ENCODE measurements around the gene FADS3.

Gene FADS3

GRCh38 chr11:61891331-61892084 is at the start of gene FADS3:
FADS3 (minus strand) TSS chr11:61891545; CDS start chr11:61891381, 164 bp downstream.
- Histone ChIP-seq H3K4me3 (ENCODE audit: insufficient read length, low read depth) (peak within 1 kb of the TSS; percentile 84), H3K36me3 (ENCODE audit: insufficient read depth, insufficient read length, low read length) (peaks cover 4% of the 10 kb centered on the region), H3K9ac (ENCODE audit: insufficient read length, low read depth) (peak within 1 kb of the TSS; percentile 91), H3K27me3 (ENCODE audit: insufficient read depth, insufficient read length) (peaks cover 8% of the 10 kb centered on the region), H3K9me3 (ENCODE audit: insufficient read depth, low read length) (peaks cover 6% of the 10 kb centered on the region; the same call in 1 of the 2 replicates), H3K4me1 (ENCODE audit: insufficient read depth, insufficient read length) (peaks cover 9% of the 10 kb centered on the region)
- DNase-seq (ENCODE audit: low read depth, low spot score): peak; percentile 62
- TF ChIP-seq SUZ12 (IDR thresholded peaks at IDR 0.05; ENCODE audit: extremely low read depth, insufficient read depth, insufficient read length): no peak
- no peak for TF ChIP-seq ZNF274 (IDR thresholded peaks at IDR 0.05; ENCODE audit: low read depth, low read length)
- TF ChIP-seq YY1 (IDR thresholded peaks at IDR 0.05; ENCODE audit: insufficient read depth, insufficient read length): no peak

- Histone ChIP-seq H3K9me3 (ENCODE audit: insufficient read depth, low read length) (peaks cover 12% of the 10 kb centered on the region), H3K4me3 (ENCODE audit: insufficient read length, low read depth) (no peak overlapping the region), H3K27me3 (ENCODE audit: insufficient read depth, insufficient read length) (no peaks in the 10 kb centered on the region), H3K4me1 (ENCODE audit: insufficient read depth, insufficient read length) (no peaks in the 10 kb centered on the region), H3K9ac (ENCODE audit: insufficient read length, low read depth) (no peak overlapping the region), H3K36me3 (ENCODE audit: insufficient read depth, insufficient read length, low read length) (no peaks in the 10 kb centered on the region)
- DNase-seq (ENCODE audit: low read depth, low spot score): no peak
- TF ChIP-seq YY1 (IDR thresholded peaks at IDR 0.05; ENCODE audit: insufficient read depth, insufficient read length) (no peak), SUZ12 (IDR thresholded peaks at IDR 0.05; ENCODE audit: extremely low read depth, insufficient read depth, insufficient read length) (no peak), ZNF274 (IDR thresholded peaks at IDR 0.05; ENCODE audit: low read depth, low read length) (no peak)
Measured at GRCh38 chr11:61940466-61940865, 49.1 kb upstream of the FADS3 start.

GRCh38 chr11:61935861-61936260 is 44.5 kb upstream of the FADS3 start:
- Histone ChIP-seq H3K9me3 (ENCODE audit: insufficient read depth, low read length) (peaks cover 19% of the 10 kb centered on the region), H3K4me1 (ENCODE audit: insufficient read depth, insufficient read length) (no peaks in the 10 kb centered on the region), H3K27me3 (ENCODE audit: insufficient read depth, insufficient read length) (no peaks in the 10 kb centered on the region), H3K4me3 (ENCODE audit: insufficient read length, low read depth) (no peak overlapping the region), H3K9ac (ENCODE audit: insufficient read length, low read depth) (no peak overlapping the region), H3K36me3 (ENCODE audit: insufficient read depth, insufficient read length, low read length) (no peaks in the 10 kb centered on the region)
- TF ChIP-seq ZNF274 (IDR thresholded peaks at IDR 0.05; ENCODE audit: low read depth, low read length): no peak
- no peak for TF ChIP-seq YY1 (IDR thresholded peaks at IDR 0.05; ENCODE audit: insufficient read depth, insufficient read length)
- TF ChIP-seq SUZ12 (IDR thresholded peaks at IDR 0.05; ENCODE audit: extremely low read depth, insufficient read depth, insufficient read length): no peak
- no peak for DNase-seq (ENCODE audit: low read depth, low spot score)

GRCh38 chr11:61930933-61931332 is 39.6 kb upstream of the FADS3 start:
- Histone ChIP-seq H3K4me1 (ENCODE audit: insufficient read depth, insufficient read length) (no peaks in the 10 kb centered on the region), H3K9ac (ENCODE audit: insufficient read length, low read depth) (no peak overlapping the region), H3K4me3 (ENCODE audit: insufficient read length, low read depth) (no peak overlapping the region), H3K9me3 (ENCODE audit: insufficient read depth, low read length) (peaks cover 7% of the 10 kb centered on the region; the same call in 1 of the 2 replicates), H3K27me3 (ENCODE audit: insufficient read depth, insufficient read length) (no peaks in the 10 kb centered on the region), H3K36me3 (ENCODE audit: insufficient read depth, insufficient read length, low read length) (no peaks in the 10 kb centered on the region)
- TF ChIP-seq SUZ12 (IDR thresholded peaks at IDR 0.05; ENCODE audit: extremely low read depth, insufficient read depth, insufficient read length) (no peak), YY1 (IDR thresholded peaks at IDR 0.05; ENCODE audit: insufficient read depth, insufficient read length) (no peak), ZNF274 (IDR thresholded peaks at IDR 0.05; ENCODE audit: low read depth, low read length) (no peak)
- DNase-seq (ENCODE audit: low read depth, low spot score): no peak

- H3K9me3 ChIP-seq (ENCODE audit: insufficient read depth, low read length): peaks cover 7% of the 10 kb centered on the region; the same call in 1 of the 2 replicates
- no peak overlapping the region for H3K9ac ChIP-seq (ENCODE audit: insufficient read length, low read depth)
- H3K4me3 ChIP-seq (ENCODE audit: insufficient read length, low read depth): no peak overlapping the region
- no peak for DNase-seq (ENCODE audit: low read depth, low spot score)
- H3K4me1 ChIP-seq (ENCODE audit: insufficient read depth, insufficient read length): peaks cover 7% of the 10 kb centered on the region
- no peaks in the 10 kb centered on the region for H3K27me3 ChIP-seq (ENCODE audit: insufficient read depth, insufficient read length)
- TF ChIP-seq ZNF274 (IDR thresholded peaks at IDR 0.05; ENCODE audit: low read depth, low read length) (no peak), SUZ12 (IDR thresholded peaks at IDR 0.05; ENCODE audit: extremely low read depth, insufficient read depth, insufficient read length) (no peak), YY1 (IDR thresholded peaks at IDR 0.05; ENCODE audit: insufficient read depth, insufficient read length) (no peak)
- no peaks in the 10 kb centered on the region for H3K36me3 ChIP-seq (ENCODE audit: insufficient read depth, insufficient read length, low read length)
Measured at GRCh38 chr11:61928606-61929005, 37.3 kb upstream of the FADS3 start.

GRCh38 chr11:61927501-61927900 is 36.2 kb upstream of the FADS3 start:
- Histone ChIP-seq H3K4me1 (ENCODE audit: insufficient read depth, insufficient read length) (peaks cover 14% of the 10 kb centered on the region), H3K4me3 (ENCODE audit: insufficient read length, low read depth) (no peak overlapping the region), H3K9me3 (ENCODE audit: insufficient read depth, low read length) (no peaks in the 10 kb centered on the region), H3K9ac (ENCODE audit: insufficient read length, low read depth) (no peak overlapping the region), H3K27me3 (ENCODE audit: insufficient read depth, insufficient read length) (no peaks in the 10 kb centered on the region), H3K36me3 (ENCODE audit: insufficient read depth, insufficient read length, low read length) (no peaks in the 10 kb centered on the region)
- TF ChIP-seq SUZ12 (IDR thresholded peaks at IDR 0.05; ENCODE audit: extremely low read depth, insufficient read depth, insufficient read length) (no peak), ZNF274 (IDR thresholded peaks at IDR 0.05; ENCODE audit: low read depth, low read length) (no peak), YY1 (IDR thresholded peaks at IDR 0.05; ENCODE audit: insufficient read depth, insufficient read length) (no peak)
- no peak for DNase-seq (ENCODE audit: low read depth, low spot score)

- H3K36me3 ChIP-seq (ENCODE audit: insufficient read depth, insufficient read length, low read length): no peaks in the 10 kb centered on the region
- H3K4me1 ChIP-seq (ENCODE audit: insufficient read depth, insufficient read length): peaks cover 17% of the 10 kb centered on the region
- H3K27me3 ChIP-seq (ENCODE audit: insufficient read depth, insufficient read length): no peaks in the 10 kb centered on the region
- no peak overlapping the region for H3K4me3 ChIP-seq (ENCODE audit: insufficient read length, low read depth)
- no peak overlapping the region for H3K9ac ChIP-seq (ENCODE audit: insufficient read length, low read depth)
- DNase-seq (ENCODE audit: low read depth, low spot score): no peak
- TF ChIP-seq YY1 (IDR thresholded peaks at IDR 0.05; ENCODE audit: insufficient read depth, insufficient read length) (no peak), SUZ12 (IDR thresholded peaks at IDR 0.05; ENCODE audit: extremely low read depth, insufficient read depth, insufficient read length) (no peak), ZNF274 (IDR thresholded peaks at IDR 0.05; ENCODE audit: low read depth, low read length) (no peak)
- no peaks in the 10 kb centered on the region for H3K9me3 ChIP-seq (ENCODE audit: insufficient read depth, low read length)
Measured at GRCh38 chr11:61926235-61926634, 34.9 kb upstream of the FADS3 start.

All from NT2/D1 (cell line).